ENCODE results near the gene COPG2.

Gene COPG2

GRCh38 chr7:130473289-130473688 is 195.3 kb downstream of the COPG2 start:
- H3K9me3 ChIP-seq (ENCODE audit: insufficient read depth, low read length) = peaks cover 6% of the 10 kb centered on the region
- no peak for TF ChIP-seq YY1 (IDR thresholded peaks at IDR 0.05; ENCODE audit: insufficient read depth, insufficient read length)
- TF ChIP-seq SUZ12 (IDR thresholded peaks at IDR 0.05; ENCODE audit: extremely low read depth, insufficient read depth, insufficient read length) = no peak
- no peak for TF ChIP-seq ZNF274 (IDR thresholded peaks at IDR 0.05; ENCODE audit: low read depth, low read length)
- no peak for DNase-seq (ENCODE audit: low read depth, low spot score)
- no peaks in the 10 kb centered on the region for H3K4me1 ChIP-seq (ENCODE audit: insufficient read depth, insufficient read length)
- H3K9ac ChIP-seq (ENCODE audit: insufficient read length, low read depth) = no peak overlapping the region
- H3K4me3 ChIP-seq (ENCODE audit: insufficient read length, low read depth) = no peak overlapping the region
- no peaks in the 10 kb centered on the region for H3K27me3 ChIP-seq (ENCODE audit: insufficient read depth, insufficient read length)
- H3K36me3 ChIP-seq (ENCODE audit: insufficient read depth, insufficient read length, low read length) = no peaks in the 10 kb centered on the region

GRCh38 chr7:130471974-130472373 is 196.6 kb downstream of the COPG2 start:
- no peak overlapping the region for H3K4me3 ChIP-seq (ENCODE audit: insufficient read length, low read depth)
- no peak overlapping the region for H3K9ac ChIP-seq (ENCODE audit: insufficient read length, low read depth)
- no peaks in the 10 kb centered on the region for H3K36me3 ChIP-seq (ENCODE audit: insufficient read depth, insufficient read length, low read length)
- DNase-seq (ENCODE audit: low read depth, low spot score) = no peak
- no peaks in the 10 kb centered on the region for H3K4me1 ChIP-seq (ENCODE audit: insufficient read depth, insufficient read length)
- H3K9me3 ChIP-seq (ENCODE audit: insufficient read depth, low read length) = no peaks in the 10 kb centered on the region
- H3K27me3 ChIP-seq (ENCODE audit: insufficient read depth, insufficient read length) = no peaks in the 10 kb centered on the region
- no peak for TF ChIP-seq YY1 (IDR thresholded peaks at IDR 0.05; ENCODE audit: insufficient read depth, insufficient read length)
- no peak for TF ChIP-seq ZNF274 (IDR thresholded peaks at IDR 0.05; ENCODE audit: low read depth, low read length)
- no peak for TF ChIP-seq SUZ12 (IDR thresholded peaks at IDR 0.05; ENCODE audit: extremely low read depth, insufficient read depth, insufficient read length)

DNA sequence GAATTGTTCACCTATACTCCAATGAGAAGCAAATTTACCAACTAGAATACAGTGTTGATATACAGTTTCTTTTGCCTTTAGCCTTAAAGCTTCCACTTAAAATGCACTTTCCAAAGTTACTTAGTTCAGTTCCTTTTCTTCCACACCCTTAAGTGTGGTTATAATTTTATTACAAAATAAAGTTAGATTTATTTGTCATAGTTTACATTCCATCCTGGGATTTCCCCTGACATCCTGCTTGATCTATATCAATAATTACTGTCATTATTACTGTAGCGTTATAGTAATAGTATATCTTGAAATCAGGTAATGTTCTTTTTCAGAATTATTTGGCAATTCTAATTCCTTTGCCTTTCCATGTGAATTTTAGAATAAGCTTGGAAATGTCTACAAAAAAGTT is 199.9 kb downstream of the COPG2 start:
- no peak overlapping the region for H3K9ac ChIP-seq (ENCODE audit: insufficient read length, low read depth)
- TF ChIP-seq ZNF274 (IDR thresholded peaks at IDR 0.05; ENCODE audit: low read depth, low read length) = no peak
- no peak for TF ChIP-seq YY1 (IDR thresholded peaks at IDR 0.05; ENCODE audit: insufficient read depth, insufficient read length)
- no peak for TF ChIP-seq SUZ12 (IDR thresholded peaks at IDR 0.05; ENCODE audit: extremely low read depth, insufficient read depth, insufficient read length)
- DNase-seq (ENCODE audit: low read depth, low spot score) = no peak

DNA sequence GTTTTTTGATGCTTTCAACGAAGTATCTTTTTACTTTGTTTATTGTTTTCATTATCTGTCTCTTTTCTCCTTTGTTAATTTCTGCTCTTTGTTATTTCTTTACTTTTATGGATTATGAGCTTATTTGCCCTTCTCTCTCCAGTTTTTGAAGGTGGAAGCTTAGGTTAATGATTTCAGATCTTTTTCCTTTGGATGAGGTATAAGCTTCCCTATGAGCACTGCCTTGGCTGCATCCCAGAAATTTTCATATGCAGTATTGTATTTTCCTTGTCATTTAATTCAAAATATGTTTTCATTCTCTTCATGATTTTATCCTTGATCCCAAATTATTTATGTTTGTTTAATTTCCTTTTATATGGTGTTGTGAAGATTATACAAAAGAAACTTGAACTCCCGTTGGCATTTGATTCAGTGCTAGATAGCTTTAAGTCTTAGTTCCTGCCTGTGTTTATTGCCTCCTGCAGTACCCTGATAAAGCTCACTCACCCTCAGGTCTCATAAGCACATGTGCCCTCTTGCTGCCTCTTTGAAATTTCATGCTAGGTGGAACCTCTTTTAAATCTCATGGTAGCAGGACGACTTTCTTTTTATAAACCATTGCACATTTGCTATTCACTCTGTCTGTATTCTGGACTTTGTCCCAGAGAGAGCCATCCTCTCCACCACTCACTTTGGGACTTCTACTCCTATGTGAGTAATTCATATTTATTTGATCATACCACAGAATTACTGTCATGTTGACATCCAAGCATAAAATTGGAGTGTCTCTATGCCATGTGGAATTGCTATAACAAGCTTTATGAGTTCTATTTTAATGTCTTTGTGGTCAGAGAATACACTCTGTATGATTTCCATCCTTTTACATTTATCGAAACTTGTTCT is 204.8 kb downstream of the COPG2 start:
- TF ChIP-seq ZNF274 (IDR thresholded peaks at IDR 0.05; ENCODE audit: low read depth, low read length) = no peak
- no peak for TF ChIP-seq SUZ12 (IDR thresholded peaks at IDR 0.05; ENCODE audit: extremely low read depth, insufficient read depth, insufficient read length)
- TF ChIP-seq YY1 (IDR thresholded peaks at IDR 0.05; ENCODE audit: insufficient read depth, insufficient read length) = no peak
- no peak for DNase-seq (ENCODE audit: low read depth, low spot score)

More for the DNA sequence above, 199.9 kb downstream of the COPG2 start:
- Histone ChIP-seq H3K9me3 (ENCODE audit: insufficient read depth, low read length) (no peaks in the 10 kb centered on the region), H3K36me3 (ENCODE audit: insufficient read depth, insufficient read length, low read length) (no peaks in the 10 kb centered on the region), H3K4me1 (ENCODE audit: insufficient read depth, insufficient read length) (no peaks in the 10 kb centered on the region), H3K4me3 (ENCODE audit: insufficient read length, low read depth) (no peak overlapping the region), H3K27me3 (ENCODE audit: insufficient read depth, insufficient read length) (no peaks in the 10 kb centered on the region)

GRCh38 chr7:130461272-130461671 is 207.3 kb downstream of the COPG2 start:
- peaks cover 14% of the 10 kb centered on the region for H3K9me3 ChIP-seq (ENCODE audit: insufficient read depth, low read length)
- no peak overlapping the region for H3K4me3 ChIP-seq (ENCODE audit: insufficient read length, low read depth)
- H3K27me3 ChIP-seq (ENCODE audit: insufficient read depth, insufficient read length) = no peaks in the 10 kb centered on the region
- no peaks in the 10 kb centered on the region for H3K4me1 ChIP-seq (ENCODE audit: insufficient read depth, insufficient read length)
- H3K9ac ChIP-seq (ENCODE audit: insufficient read length, low read depth) = no peak overlapping the region
- no peaks in the 10 kb centered on the region for H3K36me3 ChIP-seq (ENCODE audit: insufficient read depth, insufficient read length, low read length)
- no peak for DNase-seq (ENCODE audit: low read depth, low spot score)
- no peak for TF ChIP-seq SUZ12 (IDR thresholded peaks at IDR 0.05; ENCODE audit: extremely low read depth, insufficient read depth, insufficient read length)
- TF ChIP-seq YY1 (IDR thresholded peaks at IDR 0.05; ENCODE audit: insufficient read depth, insufficient read length) = no peak
- no peak for TF ChIP-seq ZNF274 (IDR thresholded peaks at IDR 0.05; ENCODE audit: low read depth, low read length)

More for the DNA sequence above, 204.8 kb downstream of the COPG2 start:
- Histone ChIP-seq H3K36me3 (ENCODE audit: insufficient read depth, insufficient read length, low read length) (no peaks in the 10 kb centered on the region), H3K27me3 (ENCODE audit: insufficient read depth, insufficient read length) (no peaks in the 10 kb centered on the region), H3K4me3 (ENCODE audit: insufficient read length, low read depth) (no peak overlapping the region), H3K9me3 (ENCODE audit: insufficient read depth, low read length) (peaks cover 12% of the 10 kb centered on the region), H3K9ac (ENCODE audit: insufficient read length, low read depth) (no peak overlapping the region), H3K4me1 (ENCODE audit: insufficient read depth, insufficient read length) (no peaks in the 10 kb centered on the region)

GRCh38 chr7:130458257-130458656 is 210.3 kb downstream of the COPG2 start:
- DNase-seq (ENCODE audit: low read depth, low spot score) = no peak
- Histone ChIP-seq H3K9me3 (ENCODE audit: insufficient read depth, low read length) (peaks cover 14% of the 10 kb centered on the region), H3K36me3 (ENCODE audit: insufficient read depth, insufficient read length, low read length) (no peaks in the 10 kb centered on the region), H3K27me3 (ENCODE audit: insufficient read depth, insufficient read length) (no peaks in the 10 kb centered on the region), H3K4me3 (ENCODE audit: insufficient read length, low read depth) (no peak overlapping the region), H3K4me1 (ENCODE audit: insufficient read depth, insufficient read length) (no peaks in the 10 kb centered on the region), H3K9ac (ENCODE audit: insufficient read length, low read depth) (no peak overlapping the region)
- TF ChIP-seq ZNF274 (IDR thresholded peaks at IDR 0.05; ENCODE audit: low read depth, low read length) = no peak
- no peak for TF ChIP-seq YY1 (IDR thresholded peaks at IDR 0.05; ENCODE audit: insufficient read depth, insufficient read length)
